ENCODE measurements around the gene NEAT1. TPM values are rescaled to one million over a fixed set of nuclear protein-coding genes. Genes with fewer than 3 reads are reported as not detected.

Gene NEAT1
- total RNA-seq, 1 experiment from 2014 or later, result 938 TPM

GRCh38 chr11:65429068-65429681 is 6.6 kb downstream of the NEAT1 start:
- H3K79me2 ChIP-seq (ENCODE audit: low read depth), result peaks cover 97% of the 10 kb centered on the region
- ChIA-PET POLR2A (ENCODE audit: unreplicated experiment) (interaction anchor here (0.7 kb wide), 1 partner anchor 40 kb away, joined by 3 read pairs; no protein-coding TSS in a partner anchor), CTCF (no interaction called here)
- peak overlapping the region; percentile 100 for H3K27ac ChIP-seq
- BruUV-seq (replicated peaks), result no TSS peak
- no peaks in the 10 kb centered on the region for H3K9me2 ChIP-seq (ENCODE audit: insufficient read depth)
- peaks cover 54% of the 10 kb centered on the region for H3K4me1 ChIP-seq (replicated peaks; ENCODE audit: insufficient read depth)
- no peak overlapping the region for H2AFZ ChIP-seq
- H3K4me2 ChIP-seq, result peak overlapping the region; percentile 99
- peaks cover 97% of the 10 kb centered on the region for H4K20me1 ChIP-seq (ENCODE audit: insufficient read depth)
- TF ChIP-seq, protein P1, sequence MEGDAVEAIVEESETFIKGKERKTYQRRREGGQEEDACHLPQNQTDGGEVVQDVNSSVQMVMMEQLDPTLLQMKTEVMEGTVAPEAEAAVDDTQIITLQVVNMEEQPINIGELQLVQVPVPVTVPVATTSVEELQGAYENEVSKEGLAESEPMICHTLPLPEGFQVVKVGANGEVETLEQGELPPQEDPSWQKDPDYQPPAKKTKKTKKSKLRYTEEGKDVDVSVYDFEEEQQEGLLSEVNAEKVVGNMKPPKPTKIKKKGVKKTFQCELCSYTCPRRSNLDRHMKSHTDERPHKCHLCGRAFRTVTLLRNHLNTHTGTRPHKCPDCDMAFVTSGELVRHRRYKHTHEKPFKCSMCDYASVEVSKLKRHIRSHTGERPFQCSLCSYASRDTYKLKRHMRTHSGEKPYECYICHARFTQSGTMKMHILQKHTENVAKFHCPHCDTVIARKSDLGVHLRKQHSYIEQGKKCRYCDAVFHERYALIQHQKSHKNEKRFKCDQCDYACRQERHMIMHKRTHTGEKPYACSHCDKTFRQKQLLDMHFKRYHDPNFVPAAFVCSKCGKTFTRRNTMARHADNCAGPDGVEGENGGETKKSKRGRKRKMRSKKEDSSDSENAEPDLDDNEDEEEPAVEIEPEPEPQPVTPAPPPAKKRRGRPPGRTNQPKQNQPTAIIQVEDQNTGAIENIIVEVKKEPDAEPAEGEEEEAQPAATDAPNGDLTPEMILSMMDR (conservative IDR thresholded peaks at IDR 0.05), result no peak
- TF ChIP-seq EZH2 (IDR thresholded peaks at IDR 0.05; ENCODE audit: low read depth), result no peak
- no peaks in the 10 kb centered on the region for H3K9me3 ChIP-seq (ENCODE audit: insufficient read depth, low read depth)
- no peaks in the 10 kb centered on the region for H3K27me3 ChIP-seq (ENCODE audit: insufficient read depth, low read depth)
- intact Hi-C loops (cut with micrococcal nuclease; ENCODE audit: unreplicated experiment), result no loop called here
- H3F3A ChIP-seq (ENCODE audit: insufficient read depth, low read depth), result peaks cover 98% of the 10 kb centered on the region
- peaks cover 72% of the 10 kb centered on the region for H3K36me3 ChIP-seq (ENCODE audit: low read depth)
- peak overlapping the region; percentile 90; the same call in 1 of the 2 replicates for H3K4me3 ChIP-seq
- DNase-seq, result peak in 1 of 2 experiments; percentile 23

- peak in 1 of 2 experiments; percentile 56 for DNase-seq
- peaks cover 54% of the 10 kb centered on the region for H3K4me1 ChIP-seq (replicated peaks; ENCODE audit: insufficient read depth)
- H3K79me2 ChIP-seq (ENCODE audit: low read depth), result peaks cover 97% of the 10 kb centered on the region
- no peaks in the 10 kb centered on the region for H3K9me3 ChIP-seq (ENCODE audit: insufficient read depth, low read depth)
- peaks cover 97% of the 10 kb centered on the region for H4K20me1 ChIP-seq (ENCODE audit: insufficient read depth)
- H3K27ac ChIP-seq, result peak overlapping the region; percentile 100
- H3K36me3 ChIP-seq (ENCODE audit: low read depth), result peaks cover 72% of the 10 kb centered on the region
- ChIA-PET CTCF (no interaction called here), POLR2A (ENCODE audit: unreplicated experiment) (interaction anchor here (0.5 to 1.1 kb wide), 6 partner anchors 11 to 807 kb away, joined by 3 to 11 read pairs (median 6); no protein-coding TSS in a partner anchor)
- H3F3A ChIP-seq (ENCODE audit: insufficient read depth, low read depth), result peaks cover 98% of the 10 kb centered on the region
- intact Hi-C loops (cut with micrococcal nuclease; ENCODE audit: unreplicated experiment), result no loop called here
- H3K9me2 ChIP-seq (ENCODE audit: insufficient read depth), result no peaks in the 10 kb centered on the region
- peak overlapping the region; percentile 99; the same call in 1 of the 2 replicates for H3K4me2 ChIP-seq
- H3K4me3 ChIP-seq, result no peak overlapping the region
- H3K27me3 ChIP-seq (ENCODE audit: insufficient read depth, low read depth), result no peaks in the 10 kb centered on the region
- TF ChIP-seq EZH2 (IDR thresholded peaks at IDR 0.05; ENCODE audit: low read depth), result no peak
- TF ChIP-seq, protein P1 (conservative IDR thresholded peaks at IDR 0.05), result no peak
- BruUV-seq (replicated peaks), result no TSS peak
- no peak overlapping the region for H2AFZ ChIP-seq
These were observed 7.3 kb downstream of the NEAT1 start for GRCh38 chr11:65429724-65430405.

- Histone ChIP-seq H3K27ac (peak overlapping the region; percentile 100), H3F3A (ENCODE audit: insufficient read depth, low read depth) (peaks cover 98% of the 10 kb centered on the region), H3K27me3 (ENCODE audit: insufficient read depth, low read depth) (no peaks in the 10 kb centered on the region), H3K4me3 (no peak overlapping the region), H2AFZ (no peak overlapping the region), H3K4me2 (peak overlapping the region; percentile 99; the same call in 1 of the 2 replicates), H3K79me2 (ENCODE audit: low read depth) (peaks cover 97% of the 10 kb centered on the region), H3K36me3 (ENCODE audit: low read depth) (peaks cover 69% of the 10 kb centered on the region), H3K4me1 (replicated peaks; ENCODE audit: insufficient read depth) (peaks cover 54% of the 10 kb centered on the region), H3K9me3 (ENCODE audit: insufficient read depth, low read depth) (no peaks in the 10 kb centered on the region), H4K20me1 (ENCODE audit: insufficient read depth) (peaks cover 97% of the 10 kb centered on the region), H3K9me2 (ENCODE audit: insufficient read depth) (no peaks in the 10 kb centered on the region)
- TF ChIP-seq EZH2 (IDR thresholded peaks at IDR 0.05; ENCODE audit: low read depth), result no peak
- TF ChIP-seq, protein P1 (conservative IDR thresholded peaks at IDR 0.05), result no peak
- ChIA-PET CTCF (no interaction called here), POLR2A (ENCODE audit: unreplicated experiment) (interaction anchor here (0.5 to 1.1 kb wide), 8 partner anchors 9 to 806 kb away, joined by 3 to 18 read pairs (median 6); no protein-coding TSS in a partner anchor)
- intact Hi-C loops (cut with micrococcal nuclease; ENCODE audit: unreplicated experiment), result no loop called here
- BruUV-seq (replicated peaks), result no TSS peak
- DNase-seq, result no peak
These were observed 8.0 kb downstream of the NEAT1 start for GRCh38 chr11:65430406-65431217.
